IMR-90 (cell line): Measurements from ENCODE around the gene MINK1. TPM values are rescaled to one million over a fixed set of nuclear protein-coding genes. Genes with fewer than 3 reads are reported as not detected.
A peak's percentile ranks its signal among the peaks of the same experiment; 100 is the strongest.

Source experiments
- ATAC-seq: fragments of 200-7000 bp; cut with Tn5 transposase; 2 replicates; pipeline ENCODE4 v1.9.1; 2020; ENCODE audit warnings: low read depth, mild to moderate bottlenecking, moderate library complexity
- BruUV-seq: library from RNA; stranded (reverse); fragments of 400-500 nt; replicated peaks from 2 replicates; lab custom pipeline; 2021; lab: Mats Ljungman, UMichigan
- CTCF ChIA-PET: fragments of 300-600 bp; formaldehyde crosslinking; extraction: SDS; loops from one replicate; lab custom pipeline; 2021; ENCODE audit warnings: antibody characterized with exemption; lab: Yijun Ruan, JAX
- POLR2A ChIA-PET: fragments of 300-600 bp; sonication (Branson Sonifier 250); formaldehyde crosslinking; loops from one replicate; lab custom pipeline; 2022; ENCODE audit warnings: antibody characterized with exemption; ENCODE audit not compliant: unreplicated experiment; lab: Charles Lee
- DNase-seq: peaks from one replicate; pipeline ENCODE4 v3.0.0; 2013
- H2AFZ ChIP-seq: replicated peaks from 2 replicates; pipeline ENCODE3; 2013; ENCODE audit warnings: low read length, mild to moderate bottlenecking; ENCODE audit not compliant: poor library complexity
- H2AK5ac ChIP-seq: 2 replicates; pipeline ENCODE4 v1.6.1; 2013; ENCODE audit warnings: low read depth, low read length, inconsistent platforms
- H2AK9ac ChIP-seq: replicated peaks from 2 replicates; pipeline ENCODE3; 2013; ENCODE audit warnings: mild to moderate bottlenecking, low read depth, low read length, moderate library complexity; ENCODE audit not compliant: poor library complexity
- H2BK120ac ChIP-seq: 2 replicates; pipeline ENCODE4 v1.6.1; 2013; ENCODE audit warnings: low read depth, low read length, inconsistent platforms
- H2BK15ac ChIP-seq: 3 replicates; pipeline ENCODE4 v1.6.1; 2013; ENCODE audit warnings: low read depth, low read length, inconsistent platforms
- H2BK20ac ChIP-seq: 2 replicates; pipeline ENCODE4 v1.6.1; 2013; ENCODE audit warnings: low read depth, mild to moderate bottlenecking, inconsistent platforms, low read length, moderate library complexity
- H2BK5ac ChIP-seq: 2 replicates; pipeline ENCODE4 v1.6.1; 2013; ENCODE audit warnings: mild to moderate bottlenecking, low read depth, low read length, inconsistent platforms; ENCODE audit not compliant: poor library complexity, severe bottlenecking
- H3K14ac ChIP-seq: replicated peaks from 2 replicates; pipeline ENCODE4 v1.6.1; 2013; ENCODE audit warnings: low read depth, low read length, inconsistent platforms
- H3K18ac ChIP-seq: 2 replicates; pipeline ENCODE4 v1.6.1; 2013; ENCODE audit warnings: low read depth, low read length, control low read depth
- H3K23ac ChIP-seq: 2 replicates; pipeline ENCODE4 v1.6.1; 2013; ENCODE audit warnings: low read depth, low read length, inconsistent platforms
- H3K27ac ChIP-seq: 2 replicates; pipeline ENCODE4 v1.5.1; 2013; ENCODE audit warnings: mild to moderate bottlenecking, control low read depth, low read length; ENCODE audit not compliant: insufficient read depth
- H3K27me3 ChIP-seq: 2 replicates; pipeline ENCODE4 v1.6.1; 2013; ENCODE audit warnings: low read length; ENCODE audit not compliant: control insufficient read depth, insufficient read depth
- H3K36me3 ChIP-seq: 2 replicates; pipeline ENCODE4 v1.6.1; 2013; ENCODE audit warnings: low read length, mixed read lengths; ENCODE audit not compliant: control insufficient read depth, insufficient read depth
- H3K4ac ChIP-seq: 2 replicates; pipeline ENCODE4 v1.6.1; 2013; ENCODE audit warnings: low read depth, low read length, inconsistent platforms
- H3K4me1 ChIP-seq: 2 replicates; pipeline ENCODE4 v1.6.1; 2013; ENCODE audit warnings: low read length, mixed read lengths; ENCODE audit not compliant: control insufficient read depth, insufficient read depth
- H3K4me2 ChIP-seq: 2 replicates; pipeline ENCODE4 v1.6.1; 2013; ENCODE audit warnings: low read depth, mild to moderate bottlenecking, control low read depth, low read length, moderate library complexity
- H3K4me3 ChIP-seq: 2 replicates; pipeline ENCODE4 v1.5.1; 2013; ENCODE audit warnings: low read depth, mild to moderate bottlenecking, control low read depth, low read length, moderate library complexity; ENCODE audit not compliant: insufficient read depth
- H3K56ac ChIP-seq: 2 replicates; pipeline ENCODE4 v1.6.1; 2013; ENCODE audit warnings: low read length, inconsistent platforms; ENCODE audit not compliant: insufficient read depth; ENCODE audit errors: extremely low read depth
- H3K79me1 ChIP-seq, 2 experiments: 2 replicates each; pipeline ENCODE4 v1.6.1; 2013; ENCODE audit warnings: low read length in 2 of 2, inconsistent platforms in 1 of 2, low read depth in 1 of 2
- H3K9ac ChIP-seq: 2 replicates; pipeline ENCODE4 v1.6.1; 2013; ENCODE audit warnings: low read depth, low read length, control low read depth
- H3K9me1 ChIP-seq: 2 replicates; pipeline ENCODE4 v1.6.1; 2013; ENCODE audit warnings: low read length, inconsistent platforms; ENCODE audit not compliant: insufficient read depth
- H3K9me3 ChIP-seq: 2 replicates; pipeline ENCODE4 v1.6.1; 2013; ENCODE audit warnings: low read length; ENCODE audit not compliant: control insufficient read depth, insufficient read depth
- H4K20me1 ChIP-seq: 2 replicates; pipeline ENCODE4 v1.6.1; 2013; ENCODE audit warnings: low read length, inconsistent platforms; ENCODE audit not compliant: insufficient read depth
- H4K5ac ChIP-seq: 2 replicates; pipeline ENCODE4 v1.6.1; 2013; ENCODE audit warnings: mild to moderate bottlenecking, low read depth, low read length, control low read depth
- H4K8ac ChIP-seq, 2 experiments: 2 replicates each; pipeline ENCODE4 v1.6.1; 2013; ENCODE audit warnings: low read depth in 2 of 2, low read length in 2 of 2, control low read depth in 1 of 2, inconsistent platforms in 1 of 2
- H4K91ac ChIP-seq: 2 replicates; pipeline ENCODE4 v1.6.1; 2013; ENCODE audit warnings: low read depth, low read length, inconsistent platforms; ENCODE audit not compliant: insufficient read depth
- BHLHE40 ChIP-seq: fragments of 150-350 bp; IDR thresholded peaks from 2 replicates; pipeline ENCODE4 v1.6.1; 2016; ENCODE audit warnings: mild to moderate bottlenecking, low read depth, low read length
- CEBPB ChIP-seq: IDR thresholded peaks from 2 replicates; pipeline ENCODE4 v1.6.1; 2012; ENCODE audit warnings: low read depth, low read length, improper control_type of control experiment
- CHD1 ChIP-seq: IDR thresholded peaks from 2 replicates; pipeline ENCODE4 v1.6.1; 2012; ENCODE audit warnings: low read depth, low read length, improper control_type of control experiment
- ELK1 ChIP-seq: fragments of 150-350 bp; IDR thresholded peaks from 2 replicates; pipeline ENCODE4 v1.6.1; 2016; ENCODE audit warnings: low read depth, mild to moderate bottlenecking, low read length, moderate library complexity, borderline replicate concordance
- FOS ChIP-seq: fragments of 150-350 bp; IDR thresholded peaks from 2 replicates; pipeline ENCODE4 v1.6.1; 2016; ENCODE audit warnings: low read depth, low read length
- MAFK ChIP-seq: IDR thresholded peaks from 2 replicates; pipeline ENCODE4 v1.6.1; 2012; ENCODE audit warnings: low read depth, low read length, improper control_type of control experiment
- MAZ ChIP-seq: IDR thresholded peaks from 2 replicates; pipeline ENCODE4 v1.6.1; 2012; ENCODE audit warnings: low read depth, mild to moderate bottlenecking, low read length, improper control_type of control experiment, moderate library complexity, borderline replicate concordance
- MXI1 ChIP-seq: IDR thresholded peaks from 2 replicates; pipeline ENCODE4 v1.6.1; 2012; ENCODE audit warnings: low read depth, mild to moderate bottlenecking, low read length, moderate library complexity, borderline replicate concordance
- NFE2L2 ChIP-seq: fragments of 150-350 bp; IDR thresholded peaks from 2 replicates; pipeline ENCODE4 v1.6.1; 2016; ENCODE audit warnings: low read depth, mild to moderate bottlenecking, low read length
- POLR2A ChIP-seq: IDR thresholded peaks from 2 replicates; pipeline ENCODE4 v1.6.1; 2012; ENCODE audit warnings: mild to moderate bottlenecking, low read depth, low read length
- RAD21 ChIP-seq: IDR thresholded peaks from 2 replicates; pipeline ENCODE4 v1.6.1; 2012; ENCODE audit warnings: low read length, improper control_type of control experiment
- RCOR1 ChIP-seq: IDR thresholded peaks from 2 replicates; pipeline ENCODE4 v1.6.1; 2012; ENCODE audit warnings: mild to moderate bottlenecking, low read length, improper control_type of control experiment; ENCODE audit not compliant: insufficient replicate concordance
- RFX5 ChIP-seq: IDR thresholded peaks from 2 replicates; pipeline ENCODE4 v1.8.0; 2012; ENCODE audit warnings: low read depth, mild to moderate bottlenecking, low read length, moderate library complexity
- SMC3 ChIP-seq: fragments of 150-350 bp; IDR thresholded peaks from 2 replicates; pipeline ENCODE4 v1.6.1; 2016; ENCODE audit warnings: low read depth, mild to moderate bottlenecking, antibody characterized with exemption, low read length, moderate library complexity
- USF2 ChIP-seq: fragments of 150-350 bp; IDR thresholded peaks from 2 replicates; pipeline ENCODE4 v1.6.1; 2017; ENCODE audit warnings: mild to moderate bottlenecking, antibody characterized with exemption, low read length, low read depth
- WGBS, 2 experiments: methylation state at CpG; one replicate each; pipeline versions ENCODE4 v1.1.5 to v1.1.7; 2013; ENCODE audit warnings: missing lambda C conversion rate in 2 of 2; ENCODE audit not compliant: insufficient read length in 1 of 2; ENCODE audit errors: extremely low coverage in 2 of 2; 5-methylcytosine and 5-hydroxymethylcytosine counted together
- dilution Hi-C: fragments of 300-500 bp; cut with HindIII; formaldehyde crosslinking; loops from one replicate; pipeline ENCODE4 v1.14.3; 2018; ENCODE audit warnings: low sequenced_read_pairs; ENCODE audit not compliant: unreplicated experiment
- in situ Hi-C: fragments of 300-500 bp; cut with MboI; formaldehyde crosslinking; loops from 3 replicates; pipeline ENCODE4 v1.14.3; 2019; ENCODE audit warnings: low sequenced_read_pairs, inconsistent platforms, mixed read lengths
- intact Hi-C: fragments of 100-400 bp; cut with micrococcal nuclease; formaldehyde crosslinking; loops from 2 replicates; pipeline ENCODE4 v1.10.0; 2022
- polyA plus RNA-seq, 3 experiments: library from polyadenylated mRNA; depleted of rRNA; stranded (reverse); fragments of >200 nt; gene quantifications; 2 replicates each; pipeline ENCODE4 v1.2.3, GENCODE V29; 2012; ENCODE audit warnings: low replicate concordance in 1 of 3
- total RNA-seq: library from RNA; depleted of rRNA; stranded (reverse); fragments of >200 nt; gene quantifications from 2 replicates; pipeline ENCODE4 v1.2.3, GENCODE V29; 2012
- TF ChIP-seq, protein P1 (sequence below): conservative IDR thresholded peaks from 2 replicates; pipeline ENCODE4 v1.5.1; 2012; ENCODE audit warnings: mild to moderate bottlenecking, low read depth, low read length, improper control_type of control experiment

MINK1 gene
- total and polyA plus RNA-seq, 2 of the 4 experiments (the other 2 are of a cell fraction), result 12.2 to 40.9 TPM

- POLR2A ChIA-PET, result no interaction called here
- H2BK120ac ChIP-seq, result no peak overlapping the region
- H3K27me3 ChIP-seq, result no peaks in the 10 kb centered on the region
- intact Hi-C loops, result loop anchor here (10.0 kb wide), 1 partner anchor 320 kb away; the partner anchor contains the start of gene GGT6
- H3K4me1 ChIP-seq, result no peaks in the 10 kb centered on the region
- H3K4ac ChIP-seq, result no peak overlapping the region
- peaks cover 22% of the 10 kb centered on the region for H4K20me1 ChIP-seq
- no peak overlapping the region for H3K27ac ChIP-seq
- no peak overlapping the region for H4K5ac ChIP-seq
- H3K18ac ChIP-seq, result no peak overlapping the region
- H3K9ac ChIP-seq, result no peak overlapping the region
- no peak overlapping the region for H2BK5ac ChIP-seq
- no peak overlapping the region for H3K4me3 ChIP-seq
- no peak overlapping the region for H3K56ac ChIP-seq
- no peak overlapping the region for H4K8ac ChIP-seq
- H3K23ac ChIP-seq, result no peak overlapping the region
- no peak for TF ChIP-seq RCOR1
- no peak for TF ChIP-seq RFX5
- TF ChIP-seq CHD1, result no peak
- no peak for TF ChIP-seq ELK1
- no peak for TF ChIP-seq MXI1
- TF ChIP-seq, protein P1, sequence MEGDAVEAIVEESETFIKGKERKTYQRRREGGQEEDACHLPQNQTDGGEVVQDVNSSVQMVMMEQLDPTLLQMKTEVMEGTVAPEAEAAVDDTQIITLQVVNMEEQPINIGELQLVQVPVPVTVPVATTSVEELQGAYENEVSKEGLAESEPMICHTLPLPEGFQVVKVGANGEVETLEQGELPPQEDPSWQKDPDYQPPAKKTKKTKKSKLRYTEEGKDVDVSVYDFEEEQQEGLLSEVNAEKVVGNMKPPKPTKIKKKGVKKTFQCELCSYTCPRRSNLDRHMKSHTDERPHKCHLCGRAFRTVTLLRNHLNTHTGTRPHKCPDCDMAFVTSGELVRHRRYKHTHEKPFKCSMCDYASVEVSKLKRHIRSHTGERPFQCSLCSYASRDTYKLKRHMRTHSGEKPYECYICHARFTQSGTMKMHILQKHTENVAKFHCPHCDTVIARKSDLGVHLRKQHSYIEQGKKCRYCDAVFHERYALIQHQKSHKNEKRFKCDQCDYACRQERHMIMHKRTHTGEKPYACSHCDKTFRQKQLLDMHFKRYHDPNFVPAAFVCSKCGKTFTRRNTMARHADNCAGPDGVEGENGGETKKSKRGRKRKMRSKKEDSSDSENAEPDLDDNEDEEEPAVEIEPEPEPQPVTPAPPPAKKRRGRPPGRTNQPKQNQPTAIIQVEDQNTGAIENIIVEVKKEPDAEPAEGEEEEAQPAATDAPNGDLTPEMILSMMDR, result no peak
- no peak for TF ChIP-seq BHLHE40
- no peak for TF ChIP-seq USF2
- TF ChIP-seq CEBPB, result no peak
- no peak for TF ChIP-seq FOS
- TF ChIP-seq RAD21, result no peak
- TF ChIP-seq MAZ, result no peak
- TF ChIP-seq POLR2A, result no peak
- no peak for TF ChIP-seq MAFK
- no peak for TF ChIP-seq SMC3
- no peak for TF ChIP-seq NFE2L2
- dilution Hi-C loops, result no loop called here
- H2BK20ac ChIP-seq, result no peak overlapping the region
- in situ Hi-C loops, result loop anchor here (5.0 to 10.0 kb wide), 3 partner anchors 97 to 310 kb away; partner anchors contain the start of genes ARRB2, GLTPD2 and VMO1
- no TSS peak for BruUV-seq
- H2AFZ ChIP-seq, result no peak overlapping the region
- no peak overlapping the region for H3K14ac ChIP-seq
- CTCF ChIA-PET, result interaction anchor here (0.6 to 1.8 kb wide), 2 partner anchors 94 to 422 kb away, joined by 3 to 6 read pairs; no protein-coding TSS in a partner anchor
- peaks cover 0 to 4% of the 10 kb centered on the region in 2 experiments; a peak in 1 of 4 replicates for H3K79me1 ChIP-seq
- 100% methylated on average over 1 of the region's 4 CpGs; no CpG with 5 or more reads in 1 of the 2 experiments for WGBS, 2 experiments
- peaks cover 46% of the 10 kb centered on the region for H3K36me3 ChIP-seq
- no peak overlapping the region for H3K4me2 ChIP-seq
- no peak overlapping the region for H2BK15ac ChIP-seq
- no peak overlapping the region for H4K91ac ChIP-seq
- ATAC-seq (no peak), DNase-seq (no peak)
- H3K9me3 ChIP-seq, result no peaks in the 10 kb centered on the region
- peak overlapping the region; percentile 42 for H2AK9ac ChIP-seq
- H3K9me1 ChIP-seq, result no peaks in the 10 kb centered on the region
- no peak overlapping the region for H2AK5ac ChIP-seq
Measured at GRCh38 chr17:4884489-4884888, 51.3 kb downstream of the MINK1 start.
